ENCODE results near the gene IPCEF1.

Gene IPCEF1

GRCh38 chr6:154154389-154154967, 202.1 kb downstream of the IPCEF1 start:
- DNase-seq = no peak

DNA sequence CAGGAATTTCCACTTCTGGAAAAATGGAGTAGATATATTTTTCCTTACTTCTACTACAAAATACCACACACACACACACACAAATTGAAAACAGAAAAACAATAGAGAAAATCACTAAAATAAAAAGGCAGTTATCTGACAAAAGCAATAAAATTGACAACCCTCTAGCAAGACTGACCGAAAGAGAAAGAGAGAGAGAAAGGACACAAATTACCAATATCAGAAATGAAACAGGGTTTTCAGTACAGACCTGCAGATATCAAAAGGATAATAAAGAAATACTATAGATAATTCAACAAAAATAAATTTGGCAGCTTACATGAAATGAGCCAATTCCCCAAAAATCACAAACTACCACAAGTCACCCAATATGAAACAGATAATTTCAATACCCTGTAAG, 212.8 kb downstream of the IPCEF1 start:
- no peak for DNase-seq

GRCh38 chr6:154140743-154141142, 215.9 kb downstream of the IPCEF1 start:
- no peak for DNase-seq

- DNase-seq = no peak
Observed at GRCh38 chr6:154139892-154140291, 216.7 kb downstream of the IPCEF1 start.

GRCh38 chr6:154138793-154139192, 217.8 kb downstream of the IPCEF1 start:
- DNase-seq = no peak

DNA sequence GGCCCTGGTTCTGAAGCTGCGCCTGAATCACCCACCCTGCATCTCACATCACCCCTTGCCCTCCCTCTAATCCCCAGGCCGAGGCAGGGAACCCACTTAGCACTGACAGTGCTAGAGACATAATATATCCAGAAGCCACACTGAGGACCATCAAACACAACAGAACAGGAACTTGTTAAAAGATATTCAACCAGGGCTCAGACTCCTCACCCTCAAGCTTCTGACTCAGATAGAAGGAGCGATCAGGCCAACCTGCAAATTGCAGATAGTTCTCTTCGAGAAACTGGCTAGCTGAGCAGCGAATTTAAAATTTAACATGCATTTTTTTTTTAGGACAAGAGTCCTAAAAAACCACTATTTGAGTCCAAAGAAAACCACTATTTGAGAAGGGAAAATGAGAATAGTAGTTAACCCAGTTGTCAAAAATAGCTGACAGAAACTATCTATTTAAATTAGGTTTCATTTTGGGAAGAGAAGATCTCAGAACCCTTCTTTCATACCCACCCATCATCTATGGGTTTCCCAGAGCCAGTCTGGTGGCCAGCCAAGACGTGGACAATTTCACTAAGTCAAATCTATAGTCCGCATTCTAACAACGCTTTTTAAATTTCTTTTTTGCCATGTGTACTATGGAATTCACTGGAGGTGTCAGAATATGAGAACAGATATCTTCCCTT, 222.0 kb downstream of the IPCEF1 start:
- DNase-seq = no peak

GRCh38 chr6:154127657-154128056, 228.9 kb downstream of the IPCEF1 start:
- no peak for DNase-seq

GRCh38 chr6:154125421-154125820, 231.2 kb downstream of the IPCEF1 start:
- DNase-seq = no peak

GRCh38 chr6:154123155-154123956, 233.2 kb downstream of the IPCEF1 start:
- no peak for DNase-seq

DNA sequence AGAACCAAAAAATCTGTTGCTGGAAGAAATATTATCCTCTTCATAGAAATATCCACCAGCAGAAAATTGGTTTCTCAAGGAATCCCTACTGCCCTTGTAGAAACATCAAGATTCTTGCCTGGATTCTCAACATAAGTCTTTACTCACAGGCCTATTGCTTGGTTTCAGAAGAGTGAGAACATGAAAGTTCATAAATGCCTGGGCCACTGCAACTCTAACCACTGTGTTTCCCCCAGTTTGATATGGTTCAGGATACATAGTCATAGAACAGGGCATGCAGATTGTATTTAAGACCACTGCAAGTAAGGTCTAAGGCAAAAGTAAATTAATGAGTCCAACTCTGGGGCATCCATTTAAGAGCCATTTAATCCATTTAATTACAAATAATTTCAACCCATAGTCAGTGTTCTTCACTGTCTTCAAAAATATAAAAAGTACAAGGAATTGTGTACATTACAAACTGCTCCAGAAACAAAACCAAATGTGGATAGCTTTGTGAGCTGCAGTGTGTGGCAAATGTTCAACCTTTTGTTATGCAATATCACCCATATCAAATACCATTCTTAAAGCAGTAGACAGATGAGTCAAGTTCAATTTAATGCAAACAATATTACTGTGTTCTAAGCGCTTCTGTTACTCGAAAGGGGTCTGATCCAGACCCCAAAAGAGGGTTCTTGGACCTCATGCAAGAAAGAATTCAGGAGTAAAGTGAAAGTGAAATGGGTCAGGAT, 234.2 kb downstream of the IPCEF1 start:
- DNase-seq = no peak

DNA sequence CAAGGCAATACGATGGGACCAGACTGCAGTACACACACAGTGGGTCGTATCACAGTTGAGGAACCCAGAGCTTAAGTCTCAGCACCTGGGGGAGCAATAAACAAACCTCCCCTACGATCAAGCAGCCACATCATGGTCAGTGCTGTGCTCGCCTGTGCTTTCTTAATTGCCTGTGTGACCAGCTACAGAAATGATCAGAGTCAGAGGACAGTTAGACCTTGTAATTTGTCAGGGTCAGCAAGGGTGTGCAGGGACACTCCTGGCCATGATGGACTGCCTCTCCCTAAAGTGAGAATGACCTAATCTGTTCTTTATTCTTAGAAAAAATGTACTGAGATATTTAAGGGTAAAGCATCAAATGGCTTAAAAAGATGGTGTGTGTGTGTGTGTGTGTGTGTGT, 239.1 kb downstream of the IPCEF1 start:
- DNase-seq = no peak

DNA sequence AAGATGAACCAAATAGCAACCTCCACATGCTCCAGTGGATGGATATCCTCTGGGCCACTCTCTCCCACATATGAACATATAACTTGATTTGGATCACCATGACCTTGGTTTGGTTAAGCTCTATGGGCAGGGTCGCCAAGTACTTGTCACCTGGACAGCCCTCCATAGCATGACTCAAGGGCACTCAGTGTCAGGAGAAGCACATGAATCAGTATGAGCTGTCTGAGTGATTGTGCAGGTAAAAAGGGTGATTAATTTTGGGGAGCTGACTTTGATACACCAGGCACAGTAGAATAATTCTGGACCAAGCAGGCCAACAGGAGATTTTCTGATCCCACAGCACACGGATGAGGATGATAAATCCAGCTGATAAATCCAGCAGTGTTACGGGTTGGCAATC, 243.2 kb downstream of the IPCEF1 start:
- no peak for DNase-seq

DNA sequence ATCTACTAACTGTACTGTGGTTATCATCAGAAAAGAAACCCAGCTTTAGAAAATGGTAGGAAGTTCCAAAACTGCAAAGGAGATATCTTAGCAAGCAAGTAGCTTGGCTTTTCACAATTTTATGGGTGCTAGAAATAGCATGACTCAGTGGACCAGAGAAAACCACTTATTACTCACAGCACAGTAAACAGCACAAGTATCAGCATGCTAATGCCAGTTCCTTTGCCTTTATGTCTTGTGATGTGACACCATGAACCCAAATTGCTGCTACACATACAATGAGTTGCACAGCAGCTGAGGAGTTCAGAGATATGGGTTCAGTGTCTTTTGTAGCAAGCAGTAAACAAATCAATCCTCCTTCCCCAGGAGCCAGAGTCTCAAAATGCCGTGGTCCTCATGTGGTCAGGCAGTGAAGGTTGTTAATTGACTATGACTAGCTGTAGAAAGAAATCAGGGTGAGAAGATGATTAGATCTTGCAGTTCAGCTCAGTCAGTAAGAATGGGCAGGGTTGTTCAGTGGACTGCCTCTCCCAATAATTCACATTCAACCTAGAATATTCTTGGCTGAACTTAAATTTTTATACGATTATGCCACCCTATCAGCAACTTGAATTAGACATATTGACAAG, 244.3 kb downstream of the IPCEF1 start:
- no peak for DNase-seq

DNA sequence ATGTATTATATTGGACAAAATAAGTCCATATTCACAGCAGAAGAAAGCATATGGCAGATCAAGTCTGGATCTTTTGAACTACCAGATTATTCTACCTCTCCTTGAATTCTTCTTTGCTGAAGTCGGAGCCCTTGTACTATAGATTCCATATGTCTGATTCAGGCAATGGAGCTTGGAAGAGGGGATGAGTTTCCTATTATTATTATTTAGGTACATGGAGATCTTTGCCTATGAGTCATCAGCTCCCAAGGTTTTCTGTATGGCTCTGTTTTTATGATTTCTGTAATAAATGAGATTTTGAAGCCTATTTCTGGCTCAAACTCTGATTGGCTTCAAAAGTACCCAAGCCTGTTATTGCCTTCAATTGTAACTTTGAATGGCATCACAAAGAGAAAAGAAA, 245.6 kb downstream of the IPCEF1 start:
- DNase-seq = no peak

- no peak for DNase-seq
Observed at GRCh38 chr6:154106251-154106650, 250.4 kb downstream of the IPCEF1 start.

Data from 8988T (cell line).